ENCODE measurements around the gene IFNG-AS1.

IFNG-AS1 gene

GRCh38 chr12:68036642-68037041, 47.4 kb downstream of the IFNG-AS1 start:
- Histone ChIP-seq H3K27ac (ENCODE audit: low read depth, low read length) (no peak overlapping the region), H3K4me1 (ENCODE audit: control insufficient read depth, insufficient read depth, low read length, unreplicated experiment) (no peaks in the 10 kb centered on the region), H3K36me3 (ENCODE audit: insufficient read depth, low read length) (no peaks in the 10 kb centered on the region), H3K79me2 (ENCODE audit: control insufficient read depth, insufficient read depth, low read length, unreplicated experiment) (no peaks in the 10 kb centered on the region), H3K4me3 (ENCODE audit: low read depth, low read length) (no peak overlapping the region), H3K27me3 (ENCODE audit: insufficient read depth, low read length) (peaks cover 4% of the 10 kb centered on the region; the same call in 1 of the 2 replicates), H2AFZ (ENCODE audit: low read length, unreplicated experiment) (no peak overlapping the region)

DNA sequence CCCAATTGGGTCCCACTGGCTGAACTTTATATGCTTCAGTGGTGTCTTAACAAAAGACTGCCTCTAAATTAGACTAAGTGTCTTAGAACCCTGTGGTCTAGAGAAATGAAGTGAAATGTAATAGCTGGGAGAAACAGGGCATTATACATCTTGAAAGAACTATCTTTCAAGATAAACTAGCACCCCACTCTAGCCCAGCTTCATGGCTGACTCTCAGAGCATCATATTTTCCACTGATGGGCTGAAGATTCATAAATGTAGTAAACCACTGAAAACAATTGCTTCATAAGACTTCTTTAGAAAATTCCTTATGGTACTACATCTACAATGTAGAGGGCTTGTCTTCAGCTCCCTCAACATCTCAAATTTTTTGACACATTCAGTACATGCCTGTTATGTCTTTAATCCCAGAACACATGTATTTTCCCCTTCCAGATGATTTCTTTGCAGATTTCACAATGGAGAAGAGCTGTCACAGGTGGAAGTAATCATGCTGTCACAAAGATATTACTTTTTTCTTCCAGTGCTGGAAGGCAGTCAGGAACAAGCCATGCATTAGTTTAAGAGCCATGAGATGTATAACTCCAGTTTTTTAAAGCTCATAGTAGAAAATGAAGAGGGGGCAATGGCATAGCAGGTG, 48.5 kb downstream of the IFNG-AS1 start:
- H2AFZ ChIP-seq (ENCODE audit: low read length, unreplicated experiment): no peak overlapping the region
- no peaks in the 10 kb centered on the region for H3K36me3 ChIP-seq (ENCODE audit: insufficient read depth, low read length)
- H3K27ac ChIP-seq (ENCODE audit: low read depth, low read length): no peak overlapping the region
- H3K4me1 ChIP-seq (ENCODE audit: control insufficient read depth, insufficient read depth, low read length, unreplicated experiment): no peaks in the 10 kb centered on the region
- H3K27me3 ChIP-seq (ENCODE audit: insufficient read depth, low read length): peaks cover 4% of the 10 kb centered on the region; the same call in 1 of the 2 replicates
- H3K79me2 ChIP-seq (ENCODE audit: control insufficient read depth, insufficient read depth, low read length, unreplicated experiment): no peaks in the 10 kb centered on the region
- no peak overlapping the region for H3K4me3 ChIP-seq (ENCODE audit: low read depth, low read length)

- Histone ChIP-seq H3K4me3 (ENCODE audit: low read depth, low read length) (no peak overlapping the region), H3K4me1 (ENCODE audit: control insufficient read depth, insufficient read depth, low read length, unreplicated experiment) (no peaks in the 10 kb centered on the region), H2AFZ (ENCODE audit: low read length, unreplicated experiment) (no peak overlapping the region), H3K27ac (ENCODE audit: low read depth, low read length) (no peak overlapping the region), H3K27me3 (ENCODE audit: insufficient read depth, low read length) (peaks cover 4% of the 10 kb centered on the region; the same call in 1 of the 2 replicates), H3K36me3 (ENCODE audit: insufficient read depth, low read length) (no peaks in the 10 kb centered on the region), H3K79me2 (ENCODE audit: control insufficient read depth, insufficient read depth, low read length, unreplicated experiment) (no peaks in the 10 kb centered on the region)
Observed at GRCh38 chr12:68038650-68039049, 49.4 kb downstream of the IFNG-AS1 start.

- Histone ChIP-seq H3K79me2 (ENCODE audit: control insufficient read depth, insufficient read depth, low read length, unreplicated experiment) (no peaks in the 10 kb centered on the region), H3K27me3 (ENCODE audit: insufficient read depth, low read length) (0 out of 2 replicates have a peak, but pooled peaks cover 4% of the 10 kb centered on the region), H3K4me1 (ENCODE audit: control insufficient read depth, insufficient read depth, low read length, unreplicated experiment) (no peaks in the 10 kb centered on the region), H3K4me3 (ENCODE audit: low read depth, low read length) (no peak overlapping the region), H3K36me3 (ENCODE audit: insufficient read depth, low read length) (no peaks in the 10 kb centered on the region), H3K27ac (ENCODE audit: low read depth, low read length) (no peak overlapping the region), H2AFZ (ENCODE audit: low read length, unreplicated experiment) (peak overlapping the region; percentile 74)
Observed at GRCh38 chr12:68040450-68041075, 51.3 kb downstream of the IFNG-AS1 start.

GRCh38 chr12:68042212-68042699, 53.0 kb downstream of the IFNG-AS1 start:
- no peaks in the 10 kb centered on the region for H3K4me1 ChIP-seq (ENCODE audit: control insufficient read depth, insufficient read depth, low read length, unreplicated experiment)
- H3K27ac ChIP-seq (ENCODE audit: low read depth, low read length): no peak overlapping the region
- H3K79me2 ChIP-seq (ENCODE audit: control insufficient read depth, insufficient read depth, low read length, unreplicated experiment): no peaks in the 10 kb centered on the region
- no peak overlapping the region for H3K4me3 ChIP-seq (ENCODE audit: low read depth, low read length)
- no peaks in the 10 kb centered on the region for H3K36me3 ChIP-seq (ENCODE audit: insufficient read depth, low read length)
- H2AFZ ChIP-seq (ENCODE audit: low read length, unreplicated experiment): no peak overlapping the region
- 0 out of 2 replicates have a peak, but pooled peaks cover 3% of the 10 kb centered on the region for H3K27me3 ChIP-seq (ENCODE audit: insufficient read depth, low read length)

GRCh38 chr12:68043435-68043834, 54.2 kb downstream of the IFNG-AS1 start:
- no peak overlapping the region for H3K4me3 ChIP-seq (ENCODE audit: low read depth, low read length)
- H3K27me3 ChIP-seq (ENCODE audit: insufficient read depth, low read length): peaks cover 7% of the 10 kb centered on the region; the same call in 1 of the 2 replicates
- no peaks in the 10 kb centered on the region for H3K4me1 ChIP-seq (ENCODE audit: control insufficient read depth, insufficient read depth, low read length, unreplicated experiment)
- H3K27ac ChIP-seq (ENCODE audit: low read depth, low read length): no peak overlapping the region
- H3K36me3 ChIP-seq (ENCODE audit: insufficient read depth, low read length): no peaks in the 10 kb centered on the region
- H2AFZ ChIP-seq (ENCODE audit: low read length, unreplicated experiment): no peak overlapping the region
- H3K79me2 ChIP-seq (ENCODE audit: control insufficient read depth, insufficient read depth, low read length, unreplicated experiment): no peaks in the 10 kb centered on the region

DNA sequence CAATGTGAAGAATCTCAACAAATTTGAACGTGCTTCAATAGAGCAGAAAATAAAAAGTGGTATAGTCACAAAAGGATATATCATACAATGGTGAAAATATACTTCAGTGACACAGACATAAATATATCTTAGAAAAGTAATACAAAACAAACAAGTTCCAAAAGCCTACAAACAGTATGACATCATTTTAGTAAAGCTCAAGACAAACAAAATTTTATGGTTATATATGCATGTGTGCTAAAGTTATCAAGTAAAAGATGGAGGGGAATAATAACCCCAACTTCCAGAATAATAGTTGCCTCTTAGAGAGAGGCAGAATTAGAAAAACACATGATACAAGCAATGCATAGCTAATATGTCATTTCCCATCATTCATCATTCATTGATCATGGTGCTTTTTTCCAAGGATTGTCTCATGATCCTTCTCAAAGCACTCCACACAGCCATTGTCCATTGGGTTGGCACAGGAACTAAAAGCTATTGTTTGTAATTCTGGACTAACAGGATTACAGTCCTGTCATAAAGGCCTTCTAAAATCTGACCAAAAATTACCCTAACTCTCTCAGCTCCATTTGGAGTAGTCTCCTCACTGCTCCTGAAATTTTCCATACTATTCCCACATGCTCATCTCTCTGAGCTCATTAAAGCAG, 59.5 kb downstream of the IFNG-AS1 start:
- Histone ChIP-seq H3K27me3 (ENCODE audit: insufficient read depth, low read length) (peaks cover 35% of the 10 kb centered on the region), H3K36me3 (ENCODE audit: insufficient read depth, low read length) (no peaks in the 10 kb centered on the region), H3K79me2 (ENCODE audit: control insufficient read depth, insufficient read depth, low read length, unreplicated experiment) (no peaks in the 10 kb centered on the region), H3K4me1 (ENCODE audit: control insufficient read depth, insufficient read depth, low read length, unreplicated experiment) (no peaks in the 10 kb centered on the region), H2AFZ (ENCODE audit: low read length, unreplicated experiment) (no peak overlapping the region), H3K4me3 (ENCODE audit: low read depth, low read length) (no peak overlapping the region), H3K27ac (ENCODE audit: low read depth, low read length) (no peak overlapping the region)

GRCh38 chr12:68056300-68056699, 67.1 kb downstream of the IFNG-AS1 start:
- Histone ChIP-seq H3K27ac (ENCODE audit: low read depth, low read length) (no peak overlapping the region), H3K4me1 (ENCODE audit: control insufficient read depth, insufficient read depth, low read length, unreplicated experiment) (no peaks in the 10 kb centered on the region), H3K36me3 (ENCODE audit: insufficient read depth, low read length) (no peaks in the 10 kb centered on the region), H2AFZ (ENCODE audit: low read length, unreplicated experiment) (no peak overlapping the region), H3K27me3 (ENCODE audit: insufficient read depth, low read length) (peaks cover 17% of the 10 kb centered on the region), H3K79me2 (ENCODE audit: control insufficient read depth, insufficient read depth, low read length, unreplicated experiment) (no peaks in the 10 kb centered on the region), H3K4me3 (ENCODE audit: low read depth, low read length) (no peak overlapping the region)

DNA sequence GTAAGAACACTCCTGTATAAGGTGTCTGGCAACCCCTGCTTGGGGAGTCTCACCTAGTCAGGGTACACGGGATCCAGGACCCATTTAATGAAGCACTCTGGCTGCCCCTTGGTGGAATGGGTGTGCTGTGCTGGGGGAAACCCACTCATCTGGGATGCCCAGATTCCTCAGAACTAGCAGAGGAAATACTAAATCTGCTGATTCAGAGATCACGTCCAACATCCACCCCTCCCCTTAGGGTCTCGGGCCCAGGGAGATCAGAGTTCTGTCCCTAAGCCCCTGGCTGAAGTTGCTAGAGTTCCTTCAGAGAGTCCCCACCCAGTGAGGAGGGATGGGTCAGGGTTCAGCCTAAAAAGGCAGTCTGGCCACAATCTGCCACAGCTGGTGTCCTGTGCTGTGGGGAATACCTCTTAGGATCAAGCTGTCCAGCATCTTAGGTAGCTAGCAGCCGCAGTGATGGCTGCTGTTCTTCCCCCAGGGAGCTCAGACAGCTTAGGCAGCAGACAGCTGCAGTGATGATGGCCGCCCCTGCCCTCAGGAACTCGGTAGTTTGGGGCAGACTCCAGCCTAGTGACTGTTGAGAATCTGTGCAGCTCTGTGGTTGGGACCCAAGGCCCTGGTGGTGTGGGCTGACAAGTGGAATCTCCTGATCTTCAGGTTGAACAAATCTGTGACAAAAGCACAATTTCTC, 74.8 kb downstream of the IFNG-AS1 start:
- H3K27ac ChIP-seq (ENCODE audit: low read depth, low read length): no peak overlapping the region
- no peaks in the 10 kb centered on the region for H3K36me3 ChIP-seq (ENCODE audit: insufficient read depth, low read length)

DNA sequence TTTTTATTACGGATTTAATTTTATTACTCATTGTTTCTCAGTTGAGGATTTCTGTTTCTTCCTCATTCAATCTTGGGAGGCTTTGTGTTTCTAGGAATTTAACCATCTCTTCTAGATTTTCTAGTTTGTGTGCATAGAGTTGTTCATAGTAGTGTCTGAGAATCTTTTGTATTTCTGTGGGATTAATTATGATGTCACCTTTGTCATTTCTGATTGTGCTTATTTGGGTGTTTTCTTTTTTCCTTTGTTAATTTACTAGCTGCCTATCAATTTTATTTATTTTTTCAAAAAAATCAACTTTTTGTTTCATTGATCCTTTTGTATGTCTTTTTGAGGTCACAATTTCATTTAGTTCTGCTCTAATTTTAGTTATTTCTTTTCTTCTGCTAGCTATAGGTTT, 75.9 kb downstream of the IFNG-AS1 start:
- no peaks in the 10 kb centered on the region for H3K4me1 ChIP-seq (ENCODE audit: control insufficient read depth, insufficient read depth, low read length, unreplicated experiment)
- peaks cover 39% of the 10 kb centered on the region for H3K27me3 ChIP-seq (ENCODE audit: insufficient read depth, low read length)
- no peaks in the 10 kb centered on the region for H3K36me3 ChIP-seq (ENCODE audit: insufficient read depth, low read length)
- H3K27ac ChIP-seq (ENCODE audit: low read depth, low read length): no peak overlapping the region
- H3K79me2 ChIP-seq (ENCODE audit: control insufficient read depth, insufficient read depth, low read length, unreplicated experiment): no peaks in the 10 kb centered on the region
- no peak overlapping the region for H3K4me3 ChIP-seq (ENCODE audit: low read depth, low read length)
- H2AFZ ChIP-seq (ENCODE audit: low read length, unreplicated experiment): no peak overlapping the region

More for the DNA sequence above, 74.8 kb downstream of the IFNG-AS1 start:
- Histone ChIP-seq H2AFZ (ENCODE audit: low read length, unreplicated experiment) (no peak overlapping the region), H3K79me2 (ENCODE audit: control insufficient read depth, insufficient read depth, low read length, unreplicated experiment) (no peaks in the 10 kb centered on the region), H3K4me3 (ENCODE audit: low read depth, low read length) (no peak overlapping the region), H3K4me1 (ENCODE audit: control insufficient read depth, insufficient read depth, low read length, unreplicated experiment) (no peaks in the 10 kb centered on the region), H3K27me3 (ENCODE audit: insufficient read depth, low read length) (peaks cover 39% of the 10 kb centered on the region)

All from ACC112 (cell line).